ENCODE measurements around the gene ABCB8.

Gene ABCB8

GRCh38 chr7:151028131-151028947 lies at the start of gene ABCB8:
ABCB8 (plus strand) TSS chr7:151028450; CDS start chr7:151028516, 66 bp downstream.
- peak; percentile 87 to 96 for DNase-seq (ENCODE audit: low read depth in 1 of 2, low spot score in 1 of 2)

GRCh38 chr7:150979713-150980390 lies 48.4 kb upstream of the ABCB8 start:
- no peak for DNase-seq (ENCODE audit: low read depth in 1 of 2, low spot score in 1 of 2)

GRCh38 chr7:150980663-150981062 lies 47.6 kb upstream of the ABCB8 start:
- DNase-seq (ENCODE audit: low read depth in 1 of 2, low spot score in 1 of 2), result no peak

GRCh38 chr7:150981644-150982043 lies 46.6 kb upstream of the ABCB8 start:
- DNase-seq (ENCODE audit: low read depth in 1 of 2, low spot score in 1 of 2), result no peak

GRCh38 chr7:150982351-150982750 lies 45.9 kb upstream of the ABCB8 start:
- no peak for DNase-seq (ENCODE audit: low read depth in 1 of 2, low spot score in 1 of 2)

GRCh38 chr7:150983893-150984368 lies 44.3 kb upstream of the ABCB8 start:
- DNase-seq (ENCODE audit: low read depth in 1 of 2, low spot score in 1 of 2), result no peak

GRCh38 chr7:150986099-150986512 lies 42.1 kb upstream of the ABCB8 start:
- peak in 1 of 2 donors; percentile 39 for DNase-seq (ENCODE audit: low read depth in 1 of 2, low spot score in 1 of 2)

GRCh38 chr7:150986556-150986955 lies 41.7 kb upstream of the ABCB8 start:
- DNase-seq (ENCODE audit: low read depth in 1 of 2, low spot score in 1 of 2), result no peak

GRCh38 chr7:150988230-150989226 lies 39.7 kb upstream of the ABCB8 start:
- peak in 1 of 2 donors; percentile 44 for DNase-seq (ENCODE audit: low read depth in 1 of 2, low spot score in 1 of 2)

GRCh38 chr7:150989456-150989855 lies 38.8 kb upstream of the ABCB8 start:
- DNase-seq (ENCODE audit: low read depth in 1 of 2, low spot score in 1 of 2), result no peak

- DNase-seq (ENCODE audit: low read depth in 1 of 2, low spot score in 1 of 2), result no peak
Measured at GRCh38 chr7:150990416-150991186, 37.6 kb upstream of the ABCB8 start, which contains the start of gene NOS3. NOS3 (plus strand) TSS chr7:150991017; CDS start chr7:150993804, 2,787 bp downstream.

GRCh38 chr7:150992051-150992640 lies 36.1 kb upstream of the ABCB8 start:
- DNase-seq (ENCODE audit: low read depth in 1 of 2, low spot score in 1 of 2), result no peak

- DNase-seq (ENCODE audit: low read depth in 1 of 2, low spot score in 1 of 2), result no peak
Measured at GRCh38 chr7:150992833-150993302, 35.4 kb upstream of the ABCB8 start.

GRCh38 chr7:150993511-150993910 lies 34.7 kb upstream of the ABCB8 start:
- DNase-seq (ENCODE audit: low read depth in 1 of 2, low spot score in 1 of 2), result no peak

GRCh38 chr7:150994141-150994837 lies 34.0 kb upstream of the ABCB8 start:
- DNase-seq (ENCODE audit: low read depth in 1 of 2, low spot score in 1 of 2), result no peak

- DNase-seq (ENCODE audit: low read depth in 1 of 2, low spot score in 1 of 2), result no peak
Measured at GRCh38 chr7:150994838-150995510, 33.3 kb upstream of the ABCB8 start.

- no peak for DNase-seq (ENCODE audit: low read depth in 1 of 2, low spot score in 1 of 2)
Measured at GRCh38 chr7:150996376-150997074, 31.7 kb upstream of the ABCB8 start.

- no peak for DNase-seq (ENCODE audit: low read depth in 1 of 2, low spot score in 1 of 2)
Measured at GRCh38 chr7:150997075-150997511, 31.2 kb upstream of the ABCB8 start.

All from stimulated activated CD4-positive, alpha-beta T cell treated with anti-CD3 and anti-CD28 coated beads, Interleukin-15, amount 100 ng/mL, for 1 hour (primary cell).